ENCODE measurements around the gene CALML6. TPM values are rescaled to one million over a fixed set of nuclear protein-coding genes. Genes with fewer than 3 reads are reported as not detected.

Gene CALML6
- polyA plus RNA-seq, 2 donors, result 0.22 to 0.83 TPM

DNA sequence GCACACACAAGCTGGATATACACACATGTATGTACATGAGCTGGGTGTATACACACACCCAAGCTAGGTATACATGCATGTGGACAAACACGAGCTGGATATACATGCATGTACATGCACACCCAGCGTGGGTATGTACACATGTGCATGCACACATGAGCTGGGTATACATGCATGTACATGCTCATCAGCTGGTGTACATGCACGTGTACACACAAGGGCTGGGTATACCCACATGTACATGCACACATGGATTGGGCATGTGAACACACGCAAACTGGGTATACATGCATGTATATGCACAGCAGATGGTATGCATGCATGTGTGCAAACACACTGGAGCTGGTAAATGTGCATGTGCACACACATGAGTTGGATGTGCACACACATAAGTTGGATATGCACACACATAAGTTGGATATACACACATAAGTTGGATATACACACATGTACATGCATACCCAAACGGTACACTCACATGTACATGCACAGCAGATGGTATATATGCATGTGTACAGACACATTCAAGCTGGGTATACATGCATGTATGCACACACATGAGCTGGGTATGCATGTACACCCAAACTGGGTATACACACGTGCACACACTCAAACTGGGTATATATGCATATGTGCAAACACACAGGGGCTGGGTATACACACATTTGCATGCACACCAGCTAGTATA lies 16.7 kb upstream of the CALML6 start:
- WGBS, 2 donors, result 91 to 92% methylated on average over 6 of the region's 6 CpGs
- no peaks in the 10 kb centered on the region for H3K27me3 ChIP-seq (ENCODE audit: control insufficient read depth in 1 of 2, insufficient read depth in 2 of 2, low read length in 2 of 2)

DNA sequence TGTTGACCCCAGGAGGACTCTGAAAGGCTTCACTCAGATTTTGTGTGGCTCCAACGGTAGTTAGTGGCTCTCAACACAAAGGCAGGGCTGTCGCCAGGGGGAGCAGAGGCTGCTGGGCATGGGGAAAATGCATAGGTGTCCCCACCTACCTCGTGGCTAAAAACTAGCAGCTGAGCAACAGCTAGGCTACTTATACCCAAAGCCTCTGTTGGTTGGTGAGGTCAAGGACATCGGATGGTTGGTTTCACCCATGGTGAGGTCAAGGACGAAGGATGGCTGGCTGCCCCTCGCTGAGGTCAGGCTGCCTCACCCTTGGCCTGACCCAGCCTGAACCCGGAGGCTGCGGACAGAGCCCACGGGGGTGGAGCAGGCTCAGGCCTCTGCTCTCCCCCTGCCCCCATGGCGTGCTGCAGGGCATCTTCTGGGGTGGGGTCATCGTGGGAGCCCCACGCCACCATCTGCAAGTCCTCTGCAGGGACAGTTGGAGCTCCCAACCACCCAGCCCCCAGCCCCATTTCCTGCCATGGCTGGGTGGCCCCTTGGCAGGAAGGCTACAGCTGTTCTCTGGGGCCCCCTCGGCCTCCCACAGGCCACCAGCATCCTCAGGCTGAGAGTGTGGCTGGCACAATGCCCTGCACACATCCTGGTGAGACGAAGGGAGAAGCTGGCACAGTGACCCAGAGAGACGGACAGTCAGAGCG lies 15.6 kb upstream of the CALML6 start:
- Histone ChIP-seq H3K4me1 (ENCODE audit: control insufficient read depth in 2 of 2, insufficient read depth in 2 of 2, low read length in 1 of 2) (peaks cover 0 to 10% of the 10 kb centered on the region in 2 donors), H3K9me3 (ENCODE audit: control insufficient read depth in 2 of 2, insufficient read depth in 1 of 2, low read depth in 1 of 2, low read length in 1 of 2) (peaks cover 0 to 4% of the 10 kb centered on the region in 2 donors), H3K4me3 (ENCODE audit: low read depth in 1 of 2, low read length in 2 of 2) (no peak overlapping the region), H3K36me3 (ENCODE audit: control insufficient read depth in 2 of 2, insufficient read depth in 2 of 2, low read length in 1 of 2) (no peaks in the 10 kb centered on the region), H3K27ac (ENCODE audit: low read depth in 2 of 2, low read length in 1 of 2) (no peak overlapping the region), H3K27me3 (ENCODE audit: control insufficient read depth in 1 of 2, insufficient read depth in 2 of 2, low read length in 2 of 2) (no peaks in the 10 kb centered on the region)
- WGBS, 2 donors, result 57 to 59% methylated on average over 16 of the region's 16 CpGs

More for the DNA sequence above, 16.7 kb upstream of the CALML6 start:
- Histone ChIP-seq H3K36me3 (ENCODE audit: control insufficient read depth in 2 of 2, insufficient read depth in 2 of 2, low read length in 1 of 2) (no peaks in the 10 kb centered on the region), H3K27ac (ENCODE audit: low read depth in 2 of 2, low read length in 1 of 2) (no peak overlapping the region), H3K4me3 (ENCODE audit: low read depth in 1 of 2, low read length in 2 of 2) (no peak overlapping the region), H3K9me3 (ENCODE audit: control insufficient read depth in 2 of 2, insufficient read depth in 1 of 2, low read depth in 1 of 2, low read length in 1 of 2) (peaks cover 0 to 4% of the 10 kb centered on the region in 2 donors), H3K4me1 (ENCODE audit: control insufficient read depth in 2 of 2, insufficient read depth in 2 of 2, low read length in 1 of 2) (peaks cover 3 to 17% of the 10 kb centered on the region in 2 donors)

DNA sequence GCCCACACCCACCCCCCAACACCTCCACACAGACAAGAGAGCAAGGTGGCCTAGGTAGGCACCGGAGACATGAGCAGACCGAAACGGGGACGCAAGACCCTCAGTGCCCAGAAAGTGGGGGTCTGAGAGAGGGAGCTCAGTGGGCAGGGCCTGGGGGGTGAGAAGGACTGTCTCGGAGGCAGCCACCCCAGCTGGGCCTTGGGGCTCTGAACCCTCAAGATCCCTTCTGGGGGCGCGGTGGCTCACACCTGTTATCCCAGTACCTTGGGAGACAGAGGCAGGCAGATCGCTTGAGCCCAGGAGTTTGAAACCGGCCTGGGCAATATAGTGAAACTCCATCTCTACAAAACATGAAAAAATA lies 15.1 kb upstream of the CALML6 start:
- Histone ChIP-seq H3K9me3 (ENCODE audit: control insufficient read depth in 2 of 2, insufficient read depth in 1 of 2, low read depth in 1 of 2, low read length in 1 of 2) (peaks cover 0 to 4% of the 10 kb centered on the region in 2 donors), H3K27me3 (ENCODE audit: control insufficient read depth in 1 of 2, insufficient read depth in 2 of 2, low read length in 2 of 2) (no peaks in the 10 kb centered on the region), H3K4me1 (ENCODE audit: control insufficient read depth in 2 of 2, insufficient read depth in 2 of 2, low read length in 1 of 2) (peaks cover 0 to 5% of the 10 kb centered on the region in 2 donors), H3K36me3 (ENCODE audit: control insufficient read depth in 2 of 2, insufficient read depth in 2 of 2, low read length in 1 of 2) (no peaks in the 10 kb centered on the region), H3K27ac (ENCODE audit: low read depth in 2 of 2, low read length in 1 of 2) (no peak overlapping the region), H3K4me3 (ENCODE audit: low read depth in 1 of 2, low read length in 2 of 2) (no peak overlapping the region)
- WGBS, 2 donors, result 89 to 96% methylated on average over 9 of the region's 9 CpGs

DNA sequence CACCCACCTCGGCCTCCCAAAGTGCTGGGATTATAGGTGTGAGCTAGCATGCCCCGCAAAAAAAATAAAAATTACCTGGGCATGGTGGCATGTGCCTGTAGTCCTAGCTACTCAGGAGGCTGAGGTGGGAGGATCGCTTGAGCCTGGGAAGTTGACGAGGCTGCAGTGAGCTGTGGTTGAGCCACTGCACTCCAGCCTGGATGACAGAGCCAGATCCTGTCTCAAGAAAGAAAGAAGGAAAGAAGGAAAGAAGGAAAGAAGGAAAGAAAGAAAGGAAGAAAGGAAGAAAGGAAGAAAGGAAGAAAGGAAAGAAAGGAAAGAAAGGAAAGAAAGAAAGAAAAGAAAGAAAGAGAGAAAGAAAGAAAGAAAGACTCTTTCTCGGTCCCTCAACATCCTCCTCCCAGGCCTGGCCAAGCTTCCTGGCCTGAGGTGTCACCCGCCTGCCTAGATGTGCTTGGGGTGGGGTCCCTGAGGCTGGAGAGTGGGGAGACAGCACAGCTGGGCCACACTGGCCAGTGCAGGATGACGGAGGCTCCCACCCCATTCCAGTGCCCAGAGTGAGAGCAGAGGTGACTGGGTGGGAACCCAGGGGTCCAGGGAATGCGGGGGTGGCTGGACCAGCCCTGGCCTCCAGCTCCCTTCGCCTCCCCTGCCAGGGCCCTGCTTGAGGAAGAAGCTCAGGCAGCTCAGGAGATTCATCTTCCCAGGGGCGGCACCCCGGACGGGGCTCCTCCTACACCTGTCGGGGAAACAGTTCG lies 14.0 kb upstream of the CALML6 start:
- WGBS, 2 donors, result 53 to 67% methylated on average over 14 of the region's 14 CpGs
- H3K9me3 ChIP-seq (ENCODE audit: control insufficient read depth in 2 of 2, insufficient read depth in 1 of 2, low read depth in 1 of 2, low read length in 1 of 2), result peaks cover 0 to 4% of the 10 kb centered on the region in 2 donors
- H3K27me3 ChIP-seq (ENCODE audit: control insufficient read depth in 1 of 2, insufficient read depth in 2 of 2, low read length in 2 of 2), result no peaks in the 10 kb centered on the region
- no peaks in the 10 kb centered on the region for H3K4me1 ChIP-seq (ENCODE audit: control insufficient read depth in 2 of 2, insufficient read depth in 2 of 2, low read length in 1 of 2)
- H3K27ac ChIP-seq (ENCODE audit: low read depth in 2 of 2, low read length in 1 of 2), result no peak overlapping the region
- no peaks in the 10 kb centered on the region for H3K36me3 ChIP-seq (ENCODE audit: control insufficient read depth in 2 of 2, insufficient read depth in 2 of 2, low read length in 1 of 2)
- no peak overlapping the region for H3K4me3 ChIP-seq (ENCODE audit: low read depth in 1 of 2, low read length in 2 of 2)

DNA sequence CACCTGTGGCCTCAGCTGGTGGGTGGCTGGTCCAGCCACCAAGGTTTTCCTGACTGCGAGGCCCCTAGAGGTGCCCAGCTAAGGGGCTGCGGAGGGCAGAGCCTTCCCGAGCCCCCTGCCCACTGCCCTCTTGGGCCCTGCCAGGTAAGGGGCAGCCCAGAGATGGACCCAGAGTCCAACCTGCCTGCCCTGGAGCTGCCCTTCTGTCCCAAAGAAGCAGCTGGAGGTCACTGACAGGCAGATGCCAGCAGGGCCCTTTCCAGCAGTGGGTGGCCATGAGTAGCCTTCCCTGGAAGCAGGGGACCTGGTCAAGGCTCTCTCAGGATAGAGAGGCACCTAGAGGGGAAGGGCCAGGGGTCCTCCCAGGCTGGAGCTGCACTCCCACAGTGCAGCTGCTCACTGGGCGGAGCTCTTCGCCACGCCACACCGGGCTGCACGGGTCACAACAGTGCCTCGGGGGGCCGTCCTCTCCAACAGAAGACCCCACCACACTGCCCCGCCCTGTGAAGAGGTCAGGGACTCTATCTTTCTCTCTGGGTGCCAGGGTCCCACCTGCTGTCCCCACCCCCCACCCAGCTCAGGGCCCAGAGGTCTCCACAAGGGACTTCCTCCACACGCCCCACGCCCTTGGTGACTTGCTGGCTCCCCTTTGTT lies 13.3 kb upstream of the CALML6 start:
- 64 to 71% methylated on average over 13 of the region's 13 CpGs for WGBS, 2 donors
- H3K27ac ChIP-seq (ENCODE audit: low read depth in 2 of 2, low read length in 1 of 2), result no peak overlapping the region

DNA sequence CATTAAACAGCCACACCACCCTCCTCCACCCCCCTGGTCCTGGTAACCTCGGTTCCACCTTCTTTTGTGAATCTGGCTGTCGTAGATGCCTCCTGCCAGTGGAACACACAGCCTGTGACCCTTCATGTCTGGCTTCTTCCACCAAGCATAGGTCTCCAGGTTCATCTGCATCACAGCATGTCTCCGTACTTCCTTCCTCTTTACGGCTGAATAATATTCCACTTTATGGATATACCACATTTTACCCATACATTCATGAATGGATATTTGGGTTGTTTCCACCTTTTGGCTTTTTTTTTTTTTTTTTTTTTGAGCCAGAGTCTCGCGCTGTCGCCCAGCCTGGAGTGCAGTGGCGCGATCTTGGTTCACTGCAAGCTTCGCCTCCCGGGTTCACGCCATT lies 11.8 kb upstream of the CALML6 start:
- no peaks in the 10 kb centered on the region for H3K36me3 ChIP-seq (ENCODE audit: control insufficient read depth in 2 of 2, insufficient read depth in 2 of 2, low read length in 1 of 2)
- H3K27me3 ChIP-seq (ENCODE audit: control insufficient read depth in 1 of 2, insufficient read depth in 2 of 2, low read length in 2 of 2), result no peaks in the 10 kb centered on the region
- no peak overlapping the region for H3K27ac ChIP-seq (ENCODE audit: low read depth in 2 of 2, low read length in 1 of 2)
- peaks cover 4 to 6% of the 10 kb centered on the region in 2 donors for H3K4me1 ChIP-seq (ENCODE audit: control insufficient read depth in 2 of 2, insufficient read depth in 2 of 2, low read length in 1 of 2)
- no peak overlapping the region for H3K4me3 ChIP-seq (ENCODE audit: low read depth in 1 of 2, low read length in 2 of 2)
- WGBS, 2 donors, result 97 to 98% methylated on average over 12 of the region's 12 CpGs
- H3K9me3 ChIP-seq (ENCODE audit: control insufficient read depth in 2 of 2, insufficient read depth in 1 of 2, low read depth in 1 of 2, low read length in 1 of 2), result peaks cover 0 to 4% of the 10 kb centered on the region in 2 donors

More for the DNA sequence above, 13.3 kb upstream of the CALML6 start:
- peaks cover 0 to 4% of the 10 kb centered on the region in 2 donors for H3K9me3 ChIP-seq (ENCODE audit: control insufficient read depth in 2 of 2, insufficient read depth in 1 of 2, low read depth in 1 of 2, low read length in 1 of 2)
- no peak overlapping the region for H3K4me3 ChIP-seq (ENCODE audit: low read depth in 1 of 2, low read length in 2 of 2)
- H3K27me3 ChIP-seq (ENCODE audit: control insufficient read depth in 1 of 2, insufficient read depth in 2 of 2, low read length in 2 of 2), result no peaks in the 10 kb centered on the region
- no peaks in the 10 kb centered on the region for H3K4me1 ChIP-seq (ENCODE audit: control insufficient read depth in 2 of 2, insufficient read depth in 2 of 2, low read length in 1 of 2)
- H3K36me3 ChIP-seq (ENCODE audit: control insufficient read depth in 2 of 2, insufficient read depth in 2 of 2, low read length in 1 of 2), result no peaks in the 10 kb centered on the region

DNA sequence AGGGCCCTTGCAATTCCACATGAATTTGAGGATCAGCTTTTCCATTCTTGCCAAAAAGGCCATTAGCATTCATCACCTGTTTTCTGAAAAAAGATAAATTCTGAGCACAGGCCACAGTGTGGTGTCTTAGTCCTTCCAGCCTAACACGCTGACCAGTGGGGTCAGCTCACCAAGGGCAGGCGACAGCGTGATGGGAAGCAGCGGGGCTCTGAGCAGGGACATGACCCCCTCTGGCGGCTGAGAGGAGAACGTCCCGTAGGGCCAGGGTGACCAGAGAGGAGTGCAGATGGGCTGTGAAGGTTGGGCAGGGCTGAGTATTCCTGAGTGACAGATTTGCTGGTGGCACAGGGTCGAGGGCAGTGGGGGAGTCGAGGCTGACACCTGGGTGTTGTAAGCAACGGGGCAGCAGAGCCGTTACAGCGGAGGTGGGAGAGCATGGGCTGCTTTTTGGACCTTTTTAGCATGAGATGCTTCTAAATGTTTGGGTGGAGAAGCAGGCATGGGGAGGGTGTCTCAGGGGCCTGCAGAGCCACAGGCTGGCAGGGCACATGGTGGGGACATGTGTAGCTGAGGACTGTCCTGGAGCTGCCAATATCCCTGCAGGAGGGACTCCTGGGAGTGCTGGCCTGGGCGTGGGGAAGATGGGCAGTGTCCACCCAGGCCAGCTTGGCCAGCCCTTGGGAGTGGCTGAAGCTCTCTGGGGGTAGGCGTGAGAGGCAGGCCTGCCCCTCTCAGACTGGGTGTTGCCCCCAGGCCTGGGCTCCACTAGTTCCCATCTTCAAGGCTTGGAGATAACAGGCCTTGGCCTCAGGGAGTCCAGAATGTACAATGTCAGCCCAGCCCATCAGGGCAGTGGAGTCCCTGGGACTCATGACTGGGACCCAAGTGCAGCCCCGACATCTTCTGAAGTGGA lies 8.6 kb upstream of the CALML6 start:
- Histone ChIP-seq H3K4me1 (ENCODE audit: control insufficient read depth in 2 of 2, insufficient read depth in 2 of 2, low read length in 1 of 2) (peaks cover 6 to 11% of the 10 kb centered on the region in 2 donors), H3K36me3 (ENCODE audit: control insufficient read depth in 2 of 2, insufficient read depth in 2 of 2, low read length in 1 of 2) (no peaks in the 10 kb centered on the region), H3K27me3 (ENCODE audit: control insufficient read depth in 1 of 2, insufficient read depth in 2 of 2, low read length in 2 of 2) (no peaks in the 10 kb centered on the region), H3K9me3 (ENCODE audit: control insufficient read depth in 2 of 2, insufficient read depth in 1 of 2, low read depth in 1 of 2, low read length in 1 of 2) (no peaks in the 10 kb centered on the region), H3K27ac (ENCODE audit: low read depth in 2 of 2, low read length in 1 of 2) (peak overlapping the region in 1 of 2 donors; percentile 16), H3K4me3 (ENCODE audit: low read depth in 1 of 2, low read length in 2 of 2) (no peak overlapping the region)
- WGBS, 2 donors, result 22 to 24% methylated on average over 15 of the region's 15 CpGs

DNA sequence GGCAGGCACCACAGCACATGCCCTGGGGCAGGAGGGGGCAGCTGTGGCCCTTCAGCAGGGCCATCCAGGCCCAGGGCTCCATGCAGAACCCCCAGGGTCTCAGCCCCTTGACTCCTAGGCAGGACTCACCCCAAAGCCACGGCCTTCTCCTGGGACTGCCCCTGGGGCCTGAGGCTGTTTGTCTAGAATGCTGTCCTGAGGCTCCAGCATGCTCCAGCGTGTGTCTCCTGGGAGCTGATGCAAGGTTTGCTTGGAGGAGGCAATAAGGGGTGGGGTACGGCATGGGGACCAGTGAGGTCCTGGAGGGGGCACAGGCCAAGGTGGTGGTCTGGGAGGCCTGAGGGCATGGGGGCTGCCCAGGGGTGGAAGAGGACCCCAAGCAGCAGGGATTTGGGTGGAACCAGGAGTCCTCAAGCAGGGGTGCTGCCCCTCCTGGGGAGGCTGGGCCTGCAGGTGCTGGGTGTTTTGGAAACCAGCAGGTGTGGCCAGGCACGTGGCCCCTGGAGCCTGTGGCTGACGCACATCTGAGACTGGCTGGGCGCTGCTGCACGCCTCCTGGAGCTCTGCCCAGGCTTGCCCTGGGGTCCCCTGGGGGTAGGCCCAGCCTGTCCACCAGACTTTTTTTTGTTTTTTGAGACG lies 7.8 kb upstream of the CALML6 start:
- Histone ChIP-seq H3K4me1 (ENCODE audit: control insufficient read depth in 2 of 2, insufficient read depth in 2 of 2, low read length in 1 of 2) (peaks cover 6 to 11% of the 10 kb centered on the region in 2 donors), H3K4me3 (ENCODE audit: low read depth in 1 of 2, low read length in 2 of 2) (no peak overlapping the region), H3K36me3 (ENCODE audit: control insufficient read depth in 2 of 2, insufficient read depth in 2 of 2, low read length in 1 of 2) (no peaks in the 10 kb centered on the region), H3K9me3 (ENCODE audit: control insufficient read depth in 2 of 2, insufficient read depth in 1 of 2, low read depth in 1 of 2, low read length in 1 of 2) (no peaks in the 10 kb centered on the region), H3K27me3 (ENCODE audit: control insufficient read depth in 1 of 2, insufficient read depth in 2 of 2, low read length in 2 of 2) (no peaks in the 10 kb centered on the region), H3K27ac (ENCODE audit: low read depth in 2 of 2, low read length in 1 of 2) (peak overlapping the region in 1 of 2 donors; percentile 16)
- WGBS, 2 donors, result 49 to 54% methylated on average over 8 of the region's 8 CpGs
